Mesodermal cell (in vitro differentiated cells): Measurements from ENCODE around the gene WDR5.

Experiments
- H3K27ac ChIP-seq: 2 replicates; pipeline ENCODE4 v1.7.0; 2013; ENCODE audit warnings: mild to moderate bottlenecking, low read depth, low read length, moderate library complexity; ENCODE audit not compliant: severe bottlenecking
- H3K36me3 ChIP-seq: 2 replicates; pipeline ENCODE4 v1.7.1; 2013; ENCODE audit warnings: mild to moderate bottlenecking, low read length, moderate library complexity; ENCODE audit not compliant: control insufficient read depth, insufficient read depth
- H3K4me1 ChIP-seq: one replicate; pipeline ENCODE4 v1.7.1; 2013; ENCODE audit warnings: mild to moderate bottlenecking, low read length; ENCODE audit not compliant: insufficient read depth, control insufficient read depth, poor library complexity, severe bottlenecking
- H3K4me3 ChIP-seq: 2 replicates; pipeline ENCODE4 v1.7.0; 2013; ENCODE audit warnings: low read length, control low read depth, mild to moderate bottlenecking; ENCODE audit not compliant: insufficient read depth, poor library complexity, severe bottlenecking; ENCODE audit errors: extremely low read depth
- H3K9me3 ChIP-seq: 2 replicates; pipeline ENCODE4 v1.7.1; 2013; ENCODE audit warnings: mild to moderate bottlenecking, low read length, moderate library complexity; ENCODE audit not compliant: control insufficient read depth
- WGBS, 2 experiments: methylation state at CpG; one replicate each; pipeline ENCODE4 v1.1.5; 2013; ENCODE audit warnings: missing lambda C conversion rate in 2 of 2; ENCODE audit not compliant: insufficient coverage in 2 of 2; 5-methylcytosine and 5-hydroxymethylcytosine counted together

WDR5 gene

GRCh38 chr9:134204041-134204440, 68.2 kb downstream of the WDR5 start:
- no peak overlapping the region for H3K27ac ChIP-seq
- no peaks in the 10 kb centered on the region for H3K9me3 ChIP-seq
- H3K4me3 ChIP-seq: no peak overlapping the region
- WGBS, 2 experiments: 100% methylated on average over 1 of the region's 1 CpG
- no peaks in the 10 kb centered on the region for H3K36me3 ChIP-seq
- H3K4me1 ChIP-seq: peaks cover 22% of the 10 kb centered on the region

GRCh38 chr9:134204991-134205578, 69.2 kb downstream of the WDR5 start:
- Histone ChIP-seq H3K36me3 (no peaks in the 10 kb centered on the region), H3K9me3 (no peaks in the 10 kb centered on the region), H3K27ac (peak overlapping the region; percentile 31), H3K4me1 (peaks cover 22% of the 10 kb centered on the region), H3K4me3 (no peak overlapping the region)
- 75 to 86% methylated on average over 12 of the region's 15 CpGs for WGBS, 2 experiments

GRCh38 chr9:134205672-134206310, 69.9 kb downstream of the WDR5 start:
- H3K36me3 ChIP-seq: no peaks in the 10 kb centered on the region

GRCh38 chr9:134206311-134207300, 70.7 kb downstream of the WDR5 start:
- Histone ChIP-seq H3K4me3 (no peak overlapping the region), H3K36me3 (no peaks in the 10 kb centered on the region), H3K27ac (peak overlapping the region; percentile 29), H3K4me1 (peaks cover 22% of the 10 kb centered on the region), H3K9me3 (no peaks in the 10 kb centered on the region)
- WGBS, 2 experiments: 93 to 96% methylated on average over 17 to 18 of the region's 20 CpGs

More at GRCh38 chr9:134205672-134206310, 69.9 kb downstream of the WDR5 start:
- Histone ChIP-seq H3K9me3 (no peaks in the 10 kb centered on the region), H3K4me1 (peaks cover 22% of the 10 kb centered on the region), H3K27ac (peak overlapping the region; percentile 31), H3K4me3 (no peak overlapping the region)
- 93 to 95% methylated on average over 17 to 24 of the region's 24 CpGs for WGBS, 2 experiments

- no peaks in the 10 kb centered on the region for H3K36me3 ChIP-seq
- H3K4me3 ChIP-seq: no peak overlapping the region
- H3K9me3 ChIP-seq: peaks cover 6% of the 10 kb centered on the region
- H3K4me1 ChIP-seq: peaks cover 22% of the 10 kb centered on the region
- no peak overlapping the region for H3K27ac ChIP-seq
- 91 to 93% methylated on average over 19 of the region's 19 CpGs for WGBS, 2 experiments
Measured at GRCh38 chr9:134208310-134208841, 72.5 kb downstream of the WDR5 start.

- no peaks in the 10 kb centered on the region for H3K36me3 ChIP-seq
- H3K4me3 ChIP-seq: no peak overlapping the region
- no peak overlapping the region for H3K27ac ChIP-seq
- 93 to 94% methylated on average over 16 to 19 of the region's 20 CpGs for WGBS, 2 experiments
- peaks cover 6% of the 10 kb centered on the region for H3K9me3 ChIP-seq
- H3K4me1 ChIP-seq: peaks cover 25% of the 10 kb centered on the region
Measured at GRCh38 chr9:134208981-134209725, 73.3 kb downstream of the WDR5 start.
